SU-DHL-6 (cell line): ENCODE data around the gene HS3ST3A1.

Experiments
- H2AFZ ChIP-seq: fragments of 200-600 bp; sonication (generic); 2 replicates; pipeline ENCODE4 v1.6.1; 2014; ENCODE audit warnings: low read depth, mild to moderate bottlenecking, moderate library complexity, mixed read lengths, antibody characterized with exemption, low read length; ENCODE audit not compliant: severe bottlenecking
- H3F3A ChIP-seq: fragments of 200-600 bp; shearing (Covaris generic); 2 replicates; pipeline ENCODE4 v1.6.0; 2016; ENCODE audit warnings: antibody characterized with exemption, mild to moderate bottlenecking; ENCODE audit not compliant: insufficient read depth
- H3K27ac ChIP-seq: fragments of 200-600 bp; sonication (generic); 2 replicates; pipeline ENCODE4 v1.5.1; 2016; ENCODE audit warnings: low read depth, mild to moderate bottlenecking, low read length, moderate library complexity, mixed read lengths
- H3K27me3 ChIP-seq: fragments of 200-600 bp; sonication (generic), shearing (Covaris generic); 2 replicates; pipeline ENCODE4 v1.6.0; 2014; ENCODE audit warnings: mild to moderate bottlenecking, low read length
- H3K36me3 ChIP-seq: fragments of 200-600 bp; sonication (generic); 2 replicates; pipeline ENCODE4 v1.6.1; 2014; ENCODE audit warnings: mild to moderate bottlenecking, low read length, mixed read lengths
- H3K4me2 ChIP-seq: fragments of 300-600, 200-600 bp; shearing (Covaris generic), sonication (generic); 2 replicates; pipeline ENCODE4 v1.6.0; 2014; ENCODE audit warnings: low read length, low read depth, mild to moderate bottlenecking; ENCODE audit not compliant: poor library complexity, severe bottlenecking
- H3K4me3 ChIP-seq: fragments of 200-600 bp; sonication (generic); 2 replicates; pipeline ENCODE4 v1.5.1; 2014; ENCODE audit warnings: antibody characterized with exemption, low read length, mild to moderate bottlenecking, mixed read lengths; ENCODE audit not compliant: insufficient read depth, poor library complexity, severe bottlenecking
- H3K79me2 ChIP-seq: fragments of 200-600 bp; sonication (generic); 2 replicates; pipeline ENCODE4 v1.6.1; 2014; ENCODE audit warnings: mild to moderate bottlenecking, low read length, moderate library complexity; ENCODE audit not compliant: insufficient read depth
- H3K9ac ChIP-seq: fragments of 200-600 bp; sonication (generic); 2 replicates; pipeline ENCODE4 v1.7.0; 2014; ENCODE audit warnings: mild to moderate bottlenecking, low read length
- H3K9me2 ChIP-seq: fragments of 200-600 bp; sonication (generic); replicated peaks from 2 replicates; pipeline ENCODE4 v1.6.1; 2014; ENCODE audit warnings: low read length; ENCODE audit not compliant: insufficient read depth
- H3K9me3 ChIP-seq: fragments of 200-600 bp; sonication (generic); 2 replicates; pipeline ENCODE4 v1.6.1; 2014; ENCODE audit warnings: low read length, mixed read lengths; ENCODE audit not compliant: insufficient read depth
- H4K20me1 ChIP-seq: fragments of 200-600 bp; sonication (generic); 2 replicates; pipeline ENCODE4 v1.6.1; 2014; ENCODE audit warnings: low read depth, mild to moderate bottlenecking, antibody characterized with exemption, low read length, moderate library complexity, mixed read lengths
- EZH2phosphoT487 ChIP-seq: fragments of 200-600 bp; sonication (generic), shearing (Covaris generic); conservative IDR thresholded peaks from 2 replicates; pipeline ENCODE4 v1.6.1; 2018; ENCODE audit warnings: mild to moderate bottlenecking, antibody characterized with exemption, low read length, moderate library complexity, mixed read lengths
- TF ChIP-seq, protein P1 (sequence below): fragments of 200-600 bp; sonication (generic); IDR thresholded peaks from one replicate; pipeline ENCODE4 v1.5.1; 2017; ENCODE audit warnings: antibody characterized with exemption, mild to moderate bottlenecking, low read length, moderate library complexity; ENCODE audit not compliant: insufficient read depth, poor library complexity, severe bottlenecking

HS3ST3A1 gene

DNA sequence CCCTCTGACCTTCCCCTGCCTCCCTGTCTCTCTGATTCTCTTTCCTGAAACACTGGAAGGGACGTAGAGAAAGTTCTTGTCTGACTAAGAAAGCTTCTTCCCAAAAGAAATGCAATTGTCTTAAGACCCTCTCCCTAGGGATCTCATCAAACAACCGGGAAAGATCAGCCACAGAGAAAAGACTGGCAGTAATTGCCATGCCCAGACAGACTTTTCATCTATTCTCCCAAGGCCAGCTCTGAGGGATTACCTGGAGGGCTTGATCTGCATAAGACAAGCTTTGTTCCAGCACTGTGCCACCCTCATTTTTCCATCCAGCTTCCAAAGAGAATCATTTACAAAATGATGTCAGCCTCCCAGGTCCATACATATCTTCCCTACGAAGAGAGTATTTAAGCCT lies 38.8 kb upstream of the HS3ST3A1 start:
- no peak overlapping the region for H2AFZ ChIP-seq
- no peak overlapping the region for H3K9ac ChIP-seq
- H3K9me3 ChIP-seq, result no peaks in the 10 kb centered on the region
- H3K36me3 ChIP-seq, result no peaks in the 10 kb centered on the region
- no peaks in the 10 kb centered on the region for H3K27me3 ChIP-seq
- H3F3A ChIP-seq, result no peaks in the 10 kb centered on the region
- TF ChIP-seq, protein P1, sequence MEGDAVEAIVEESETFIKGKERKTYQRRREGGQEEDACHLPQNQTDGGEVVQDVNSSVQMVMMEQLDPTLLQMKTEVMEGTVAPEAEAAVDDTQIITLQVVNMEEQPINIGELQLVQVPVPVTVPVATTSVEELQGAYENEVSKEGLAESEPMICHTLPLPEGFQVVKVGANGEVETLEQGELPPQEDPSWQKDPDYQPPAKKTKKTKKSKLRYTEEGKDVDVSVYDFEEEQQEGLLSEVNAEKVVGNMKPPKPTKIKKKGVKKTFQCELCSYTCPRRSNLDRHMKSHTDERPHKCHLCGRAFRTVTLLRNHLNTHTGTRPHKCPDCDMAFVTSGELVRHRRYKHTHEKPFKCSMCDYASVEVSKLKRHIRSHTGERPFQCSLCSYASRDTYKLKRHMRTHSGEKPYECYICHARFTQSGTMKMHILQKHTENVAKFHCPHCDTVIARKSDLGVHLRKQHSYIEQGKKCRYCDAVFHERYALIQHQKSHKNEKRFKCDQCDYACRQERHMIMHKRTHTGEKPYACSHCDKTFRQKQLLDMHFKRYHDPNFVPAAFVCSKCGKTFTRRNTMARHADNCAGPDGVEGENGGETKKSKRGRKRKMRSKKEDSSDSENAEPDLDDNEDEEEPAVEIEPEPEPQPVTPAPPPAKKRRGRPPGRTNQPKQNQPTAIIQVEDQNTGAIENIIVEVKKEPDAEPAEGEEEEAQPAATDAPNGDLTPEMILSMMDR, result no peak
- no peak for TF ChIP-seq EZH2phosphoT487
- H3K9me2 ChIP-seq, result no peaks in the 10 kb centered on the region
- no peak overlapping the region for H3K4me3 ChIP-seq
- no peaks in the 10 kb centered on the region for H3K79me2 ChIP-seq
- no peak overlapping the region for H3K4me2 ChIP-seq
- no peaks in the 10 kb centered on the region for H4K20me1 ChIP-seq
- no peak overlapping the region for H3K27ac ChIP-seq

DNA sequence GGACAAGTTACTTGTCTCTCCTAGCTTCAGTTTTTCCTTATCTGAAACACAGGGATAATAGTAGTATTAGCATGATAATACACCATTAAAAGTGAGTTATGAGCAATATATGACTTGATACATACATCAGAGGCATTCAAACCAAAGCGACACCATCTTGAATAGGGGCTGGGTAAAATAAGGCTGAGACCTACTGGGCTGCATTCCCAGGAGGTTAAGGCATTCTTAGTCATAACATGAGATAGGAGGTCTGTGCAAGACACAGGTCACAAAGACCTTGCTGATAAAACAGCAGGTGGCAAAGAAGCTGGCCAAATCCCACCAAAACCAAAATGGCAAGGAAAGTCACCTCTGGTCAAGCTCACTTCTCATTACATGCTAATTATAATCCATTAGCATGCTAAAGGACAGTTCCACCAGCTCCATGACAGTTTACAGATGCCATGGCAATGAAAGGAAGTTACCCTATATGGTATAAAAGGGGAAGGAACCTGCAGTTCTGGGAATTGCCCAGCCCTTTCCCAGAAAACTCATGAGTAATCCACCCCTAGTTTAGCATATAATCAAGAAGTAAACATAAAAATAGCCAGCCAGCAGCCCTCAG lies 37.2 kb upstream of the HS3ST3A1 start:
- Histone ChIP-seq H3K9me2 (no peaks in the 10 kb centered on the region), H3K79me2 (no peaks in the 10 kb centered on the region), H2AFZ (no peak overlapping the region), H3K36me3 (no peaks in the 10 kb centered on the region), H4K20me1 (no peaks in the 10 kb centered on the region), H3K4me2 (no peak overlapping the region), H3K9ac (no peak overlapping the region), H3K9me3 (no peaks in the 10 kb centered on the region), H3K27me3 (no peaks in the 10 kb centered on the region), H3K27ac (no peak overlapping the region), H3K4me3 (no peak overlapping the region), H3F3A (no peaks in the 10 kb centered on the region)
- TF ChIP-seq, protein P1, result no peak
- TF ChIP-seq EZH2phosphoT487, result no peak

DNA sequence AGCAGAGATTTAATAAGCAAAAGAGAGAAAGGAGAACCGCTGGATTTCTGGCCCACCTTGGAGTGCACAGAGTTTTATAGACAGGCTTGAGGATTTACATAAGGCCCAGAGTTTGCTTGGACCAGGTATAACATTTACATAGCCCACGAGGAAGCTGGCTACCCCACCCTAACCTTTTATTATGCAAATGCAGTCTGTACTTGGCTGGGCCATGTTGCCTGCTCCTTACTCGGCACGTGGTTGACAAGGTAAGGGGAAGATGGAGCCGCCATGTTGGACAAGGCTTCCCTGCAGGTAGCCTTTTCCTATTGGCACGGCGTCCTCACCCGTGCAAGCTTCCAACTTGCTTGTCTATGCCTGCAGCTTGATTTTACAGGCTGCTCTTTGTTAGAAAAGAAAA lies 35.2 kb upstream of the HS3ST3A1 start:
- no peak overlapping the region for H3K27ac ChIP-seq
- H2AFZ ChIP-seq, result no peak overlapping the region
- TF ChIP-seq, protein P1, result no peak
- TF ChIP-seq EZH2phosphoT487, result no peak

More for the DNA sequence above, 35.2 kb upstream of the HS3ST3A1 start:
- H4K20me1 ChIP-seq, result no peaks in the 10 kb centered on the region
- H3K4me2 ChIP-seq, result no peak overlapping the region
- no peak overlapping the region for H3K9ac ChIP-seq
- no peak overlapping the region for H3K4me3 ChIP-seq
- H3K9me3 ChIP-seq, result no peaks in the 10 kb centered on the region
- H3K27me3 ChIP-seq, result no peaks in the 10 kb centered on the region
- no peaks in the 10 kb centered on the region for H3K79me2 ChIP-seq
- H3K9me2 ChIP-seq, result no peaks in the 10 kb centered on the region
- H3F3A ChIP-seq, result no peaks in the 10 kb centered on the region
- no peaks in the 10 kb centered on the region for H3K36me3 ChIP-seq
